ENCODE results near the gene ATN1. TPM values are rescaled to one million over a fixed set of nuclear protein-coding genes. Genes with fewer than 3 reads are reported as not detected.

ATN1 gene
- total RNA-seq, 1 experiment from 2014 or later: 144 TPM

- peak within 1 kb of the TSS; percentile 99 for H3K27ac ChIP-seq (ENCODE audit: low read depth, low read length, poor library complexity, severe bottlenecking)
- DNase-seq (ENCODE audit: low spot score): peak; percentile 98
- H3K36me3 ChIP-seq (ENCODE audit: insufficient read depth, low read length, poor library complexity, severe bottlenecking): peaks cover 28% of the 10 kb centered on the region
- peaks cover 18% of the 10 kb centered on the region for H3K4me1 ChIP-seq (ENCODE audit: insufficient read depth, low read length, poor library complexity, severe bottlenecking)
- no peak for TF ChIP-seq EZH2 (IDR thresholded peaks at IDR 0.05; ENCODE audit: borderline replicate concordance, low read depth, low read length, poor library complexity, severe bottlenecking)
- peak within 1 kb of the TSS; percentile 64 for H3K4me3 ChIP-seq (ENCODE audit: low read depth, low read length, poor library complexity, severe bottlenecking)
- intact Hi-C loops (cut with micrococcal nuclease; ENCODE audit: unreplicated experiment): loop anchor here (1.0 kb wide), 3 partner anchors 18 to 165 kb away; partner anchors contain the start of genes C1R and C1RL
- H3K9me3 ChIP-seq (ENCODE audit: low read depth, low read length, poor library complexity, severe bottlenecking): no peaks in the 10 kb centered on the region
- POLR2A ChIA-PET (ENCODE audit: low non-redundant PET): interaction anchor here (0.6 to 2.0 kb wide), 12 partner anchors 12 to 1106 kb away, joined by 3 to 19 read pairs (median 6); partner anchors contain the start of genes PEX5 and USP5
- BruUV-seq (replicated peaks): TSS peak; percentile 68
- CTCF ChIA-PET: interaction anchor here (0.8 to 3.2 kb wide), 9 partner anchors 17 to 172 kb away, joined by 3 to 20 read pairs (median 4); partner anchors contain the start of gene LPCAT3
- H3K27me3 ChIP-seq (replicated peaks; ENCODE audit: insufficient read depth, low read depth, low read length, poor library complexity): no peaks in the 10 kb centered on the region
Observed at GRCh38 chr12:6943722-6944380, 16.1 kb downstream of the ATN1 start, which contains the start of the genes C12orf57 and RNU7-1. C12orf57 (plus strand) TSS chr12:6944022; CDS start chr12:6944122, 100 bp downstream. RNU7-1 (plus strand) TSS chr12:6943816.

DNA sequence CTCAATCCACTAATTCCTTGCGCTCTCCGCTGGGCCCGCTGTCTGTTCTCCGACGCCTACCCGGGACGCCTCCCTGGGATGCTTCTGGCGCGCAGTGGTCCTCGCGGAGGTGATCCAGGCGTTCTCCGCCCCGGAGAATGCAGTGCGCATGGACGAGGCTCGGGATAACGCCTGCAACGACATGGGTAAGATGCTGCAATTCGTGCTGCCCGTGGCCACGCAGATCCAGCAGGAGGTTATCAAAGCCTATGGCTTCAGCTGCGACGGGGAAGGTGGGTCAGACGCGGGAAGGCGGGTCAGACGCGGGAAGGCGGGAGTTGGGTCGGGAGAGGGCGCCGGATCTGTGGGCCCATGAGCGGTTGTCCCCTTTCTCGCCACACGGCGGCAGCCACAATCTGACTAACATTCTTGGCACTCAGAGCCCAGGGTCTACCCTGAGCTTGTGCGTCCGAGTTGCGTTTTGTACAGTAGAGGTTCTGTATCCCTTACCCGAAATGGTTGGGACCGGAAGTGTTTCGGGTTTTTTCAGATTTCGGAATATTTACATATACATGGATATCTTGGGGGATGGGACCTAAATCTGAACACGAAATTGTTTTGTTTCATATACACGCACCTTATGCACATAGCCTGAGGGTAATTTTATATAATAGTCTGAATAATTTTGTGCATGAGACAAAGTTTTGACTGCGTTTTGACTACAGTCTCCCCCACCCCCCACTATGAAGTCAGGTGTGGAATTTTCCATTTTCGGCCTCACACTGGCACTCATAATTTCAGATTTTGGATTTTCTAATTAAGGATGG is 16.8 kb downstream of the ATN1 start:
- Histone ChIP-seq H3K27ac (ENCODE audit: low read depth, low read length, poor library complexity, severe bottlenecking) (peak overlapping the region; percentile 99), H3K36me3 (ENCODE audit: insufficient read depth, low read length, poor library complexity, severe bottlenecking) (peaks cover 22% of the 10 kb centered on the region), H3K4me1 (ENCODE audit: insufficient read depth, low read length, poor library complexity, severe bottlenecking) (peaks cover 18% of the 10 kb centered on the region), H3K9me3 (ENCODE audit: low read depth, low read length, poor library complexity, severe bottlenecking) (no peaks in the 10 kb centered on the region), H3K4me3 (ENCODE audit: low read depth, low read length, poor library complexity, severe bottlenecking) (peak overlapping the region; percentile 64), H3K27me3 (replicated peaks; ENCODE audit: insufficient read depth, low read depth, low read length, poor library complexity) (no peaks in the 10 kb centered on the region)
- DNase-seq (ENCODE audit: low spot score): peak; percentile 97
- ChIA-PET CTCF (interaction anchor here (0.7 to 3.2 kb wide), 10 partner anchors 17 to 171 kb away, joined by 3 to 20 read pairs (median 4); partner anchors contain the start of genes C1RL and LPCAT3), POLR2A (ENCODE audit: low non-redundant PET) (interaction anchor here (0.6 to 2.0 kb wide), 10 partner anchors 11 to 245 kb away, joined by 3 to 19 read pairs (median 6); partner anchors contain the start of genes PEX5 and USP5)
- intact Hi-C loops (cut with micrococcal nuclease; ENCODE audit: unreplicated experiment): loop anchor here (1.0 kb wide), 3 partner anchors 18 to 165 kb away; partner anchors contain the start of genes C1R and C1RL
- no TSS peak for BruUV-seq (replicated peaks)
- no peak for TF ChIP-seq EZH2 (IDR thresholded peaks at IDR 0.05; ENCODE audit: borderline replicate concordance, low read depth, low read length, poor library complexity, severe bottlenecking)
- peak; percentile 92 for TF ChIP-seq CTCF (conservative IDR thresholded peaks at IDR 0.05; ENCODE audit: low read depth, low read length)

DNA sequence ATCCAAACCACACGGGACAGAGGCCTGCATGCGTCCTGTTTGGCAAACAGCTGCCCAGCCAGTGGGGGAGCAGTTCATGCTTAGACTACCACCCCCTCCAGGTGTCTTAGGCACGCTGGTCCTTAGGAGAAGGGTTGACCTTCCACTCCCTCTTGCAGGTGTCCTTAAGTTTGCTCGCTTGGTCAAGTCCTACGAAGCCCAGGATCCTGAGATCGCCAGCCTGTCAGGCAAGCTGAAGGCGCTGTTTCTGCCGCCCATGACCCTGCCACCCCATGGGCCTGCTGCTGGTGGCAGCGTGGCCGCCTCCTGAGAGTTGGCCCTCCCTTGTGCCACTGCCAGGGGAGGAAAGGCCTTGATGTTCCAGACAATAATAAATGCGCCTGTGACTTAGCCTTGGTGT is 17.9 kb downstream of the ATN1 start:
- H3K36me3 ChIP-seq (ENCODE audit: insufficient read depth, low read length, poor library complexity, severe bottlenecking): peaks cover 17% of the 10 kb centered on the region
- H3K4me3 ChIP-seq (ENCODE audit: low read depth, low read length, poor library complexity, severe bottlenecking): no peak overlapping the region
- no peaks in the 10 kb centered on the region for H3K27me3 ChIP-seq (replicated peaks; ENCODE audit: insufficient read depth, low read depth, low read length, poor library complexity)
- H3K27ac ChIP-seq (ENCODE audit: low read depth, low read length, poor library complexity, severe bottlenecking): peak overlapping the region; percentile 99
- CTCF ChIA-PET: interaction anchor here (1.0 to 1.8 kb wide), 2 partner anchors 16 to 168 kb away, joined by 4 to 9 read pairs; no protein-coding TSS in a partner anchor
- TF ChIP-seq EZH2 (IDR thresholded peaks at IDR 0.05; ENCODE audit: borderline replicate concordance, low read depth, low read length, poor library complexity, severe bottlenecking) (no peak), CTCF (conservative IDR thresholded peaks at IDR 0.05; ENCODE audit: low read depth, low read length) (no peak)
- H3K9me3 ChIP-seq (ENCODE audit: low read depth, low read length, poor library complexity, severe bottlenecking): no peaks in the 10 kb centered on the region
- no peak for DNase-seq (ENCODE audit: low spot score)
- POLR2A ChIA-PET (ENCODE audit: low non-redundant PET): no interaction called here
- no TSS peak for BruUV-seq (replicated peaks)
- peaks cover 18% of the 10 kb centered on the region for H3K4me1 ChIP-seq (ENCODE audit: insufficient read depth, low read length, poor library complexity, severe bottlenecking)
- intact Hi-C loops (cut with micrococcal nuclease; ENCODE audit: unreplicated experiment): no loop called here

All from A673 (cell line).